HG03095 (cell line): ENCODE results near the gene KCNQ5.

Experiments used
- ATAC-seq: cut with Tn5 transposase; IDR thresholded peaks from one replicate; pipeline ENCODE4 v1.9.1; 2021; ENCODE audit warnings: moderate library complexity; ENCODE audit not compliant: unreplicated experiment

KCNQ5 gene

GRCh38 chr6:72675396-72675795 lies 53.5 kb downstream of the KCNQ5 start:
- ATAC-seq: no peak

DNA sequence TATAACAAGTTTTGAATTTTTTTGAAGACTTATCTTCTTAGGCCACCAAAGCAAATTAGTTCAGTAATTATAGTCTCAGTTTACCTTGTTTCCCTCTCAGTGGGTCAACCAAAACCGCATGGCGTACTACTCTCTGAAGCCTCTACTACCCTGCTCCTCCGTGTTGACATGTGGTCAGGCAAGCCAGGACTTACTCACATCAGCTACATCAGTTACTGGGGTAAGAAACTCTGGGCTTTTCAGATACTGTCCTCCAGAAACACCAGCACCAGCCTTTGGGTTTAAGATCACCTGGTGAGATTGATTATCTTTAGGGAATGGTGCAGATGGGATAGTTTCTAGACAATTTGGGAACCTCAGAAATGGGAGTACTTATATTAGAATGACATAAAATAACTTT lies 55.1 kb downstream of the KCNQ5 start:
- no peak for ATAC-seq

DNA sequence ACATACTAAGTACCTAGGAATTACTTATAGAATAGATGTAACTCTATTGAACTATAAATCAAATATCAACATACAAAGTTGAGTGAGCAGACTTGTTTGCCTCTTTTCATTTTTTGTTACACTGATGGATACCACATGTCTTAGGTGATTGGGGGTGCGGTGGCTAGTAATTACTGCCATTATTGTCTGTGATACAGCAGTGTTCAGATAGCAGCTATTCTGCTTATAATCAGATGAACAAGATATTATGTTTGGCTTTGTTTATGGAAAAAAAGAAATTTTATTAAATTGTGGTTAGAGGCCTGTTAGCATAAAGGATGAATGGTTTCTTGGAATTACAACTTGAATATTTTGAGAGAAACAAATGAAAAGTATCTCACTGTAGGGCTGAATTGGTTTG lies 55.9 kb downstream of the KCNQ5 start:
- no peak for ATAC-seq

GRCh38 chr6:72683797-72684196 lies 61.9 kb downstream of the KCNQ5 start:
- peak; percentile 93 for ATAC-seq

- ATAC-seq: peak; percentile 88
These were observed 67.5 kb downstream of the KCNQ5 start for GRCh38 chr6:72689107-72689954.

- no peak for ATAC-seq
These were observed 69.4 kb downstream of the KCNQ5 start for GRCh38 chr6:72691249-72691648.

GRCh38 chr6:72696055-72696454 lies 74.2 kb downstream of the KCNQ5 start:
- no peak for ATAC-seq

- no peak for ATAC-seq
These were observed 77.3 kb downstream of the KCNQ5 start for GRCh38 chr6:72699159-72699558.

- no peak for ATAC-seq
These were observed 80.6 kb downstream of the KCNQ5 start for GRCh38 chr6:72702421-72702820.

DNA sequence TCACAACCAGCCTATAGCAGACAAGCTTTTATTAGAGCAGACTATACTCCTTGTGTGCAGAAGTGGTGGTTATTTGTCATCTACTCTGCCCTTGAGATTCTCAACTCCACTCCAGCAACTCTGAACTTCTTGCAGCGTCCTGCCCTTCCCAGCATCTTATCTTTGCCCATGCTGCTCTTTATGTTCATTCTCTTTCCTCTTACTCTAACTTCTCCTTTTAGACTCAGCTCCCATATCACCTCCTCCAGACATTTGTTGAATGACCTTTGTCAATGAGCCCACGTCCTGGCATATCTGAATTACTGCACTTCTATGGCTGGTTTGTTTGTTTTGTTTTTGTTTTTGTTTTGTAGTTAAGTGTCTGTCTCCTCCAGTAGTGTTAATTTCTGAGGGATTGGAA lies 81.2 kb downstream of the KCNQ5 start:
- no peak for ATAC-seq

- ATAC-seq: no peak
These were observed 83.1 kb downstream of the KCNQ5 start for GRCh38 chr6:72704979-72705378.

DNA sequence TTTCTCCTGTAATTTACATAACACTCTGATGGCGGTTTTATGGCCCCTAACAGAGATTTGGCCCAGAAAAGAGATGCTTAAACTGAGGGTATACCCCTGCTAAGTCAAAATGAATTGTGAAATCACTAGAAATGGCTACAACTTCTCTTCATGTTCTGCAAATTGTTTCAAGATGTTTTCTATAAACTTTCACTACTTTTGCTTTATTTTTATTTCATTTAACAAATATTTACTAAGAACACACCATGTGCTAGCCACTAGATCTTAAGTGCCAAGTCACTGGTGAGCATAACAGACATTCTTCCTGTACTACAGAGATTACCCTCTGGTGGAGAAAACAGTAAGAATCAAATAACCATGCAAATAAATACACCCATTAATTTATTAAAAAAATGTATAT lies 87.6 kb downstream of the KCNQ5 start:
- no peak for ATAC-seq

GRCh38 chr6:72711731-72712130 lies 89.9 kb downstream of the KCNQ5 start:
- ATAC-seq: no peak

GRCh38 chr6:72712910-72713309 lies 91.0 kb downstream of the KCNQ5 start:
- ATAC-seq: no peak

- no peak for ATAC-seq
These were observed 93.3 kb downstream of the KCNQ5 start for GRCh38 chr6:72715119-72715518.

- ATAC-seq: no peak
These were observed 95.1 kb downstream of the KCNQ5 start for GRCh38 chr6:72716916-72717315.

GRCh38 chr6:72720464-72720863 lies 98.6 kb downstream of the KCNQ5 start:
- no peak for ATAC-seq

DNA sequence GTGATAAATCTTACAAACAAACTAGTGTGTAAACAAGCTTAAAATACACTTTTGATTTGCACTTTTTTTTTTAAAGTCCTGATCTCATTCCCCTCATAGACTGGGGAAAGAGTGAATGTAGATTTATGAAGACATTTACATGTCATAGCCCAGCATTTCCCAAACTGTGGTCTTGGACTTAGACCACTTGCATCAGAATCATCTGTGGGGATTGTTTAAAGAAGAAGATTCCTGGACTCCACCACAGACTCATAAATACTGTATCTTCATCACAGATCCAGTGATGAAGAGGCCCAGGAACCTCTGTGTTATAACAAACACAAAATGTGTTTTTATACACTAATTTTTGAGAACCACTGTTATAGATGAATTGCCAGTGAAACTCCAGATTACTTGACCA lies 99.5 kb downstream of the KCNQ5 start:
- ATAC-seq: no peak

DNA sequence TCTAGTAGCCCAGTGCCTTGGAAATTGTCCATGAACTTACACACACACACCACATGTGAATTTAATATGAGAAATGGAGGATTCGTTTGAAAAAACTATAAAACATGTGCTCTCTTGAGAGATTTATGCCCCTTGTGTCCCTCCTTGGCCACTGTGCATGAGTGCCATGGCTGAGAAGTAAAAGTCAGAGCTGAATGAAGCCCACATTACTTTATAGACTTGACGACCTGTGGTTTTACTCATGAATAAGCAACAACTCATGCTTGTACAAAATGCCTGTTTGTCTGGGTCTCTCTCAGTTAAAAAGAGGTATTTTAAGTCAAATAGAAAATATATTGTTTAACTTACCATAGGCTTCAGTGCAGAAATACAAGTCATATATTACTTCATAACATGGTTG lies 102.7 kb downstream of the KCNQ5 start:
- peak; percentile 74 for ATAC-seq

- no peak for ATAC-seq
These were observed 107.0 kb downstream of the KCNQ5 start for GRCh38 chr6:72728706-72729343.

GRCh38 chr6:72733045-72733444 lies 111.2 kb downstream of the KCNQ5 start:
- ATAC-seq: no peak

- ATAC-seq: no peak
These were observed 116.2 kb downstream of the KCNQ5 start for GRCh38 chr6:72738091-72738490.
